WI38 (cell line): ENCODE results near the gene C1QTNF1.

Source experiments
- H3K4me3 ChIP-seq: 2 replicates; pipeline ENCODE4 v1.5.1; 2011; ENCODE audit warnings: low read depth, mild to moderate bottlenecking, control low read depth, low read length
- CTCF ChIP-seq: IDR thresholded peaks from 2 replicates; pipeline ENCODE4 v1.5.1; 2012; ENCODE audit warnings: low read depth, mild to moderate bottlenecking, control low read depth, low read length

The C1QTNF1 gene

GRCh38 chr17:78979780-78980623 lies 44.0 kb upstream of the C1QTNF1 start, which contains the start of gene LGALS3BP:
Gene LGALS3BP (minus strand): TSS chr17:78979923. CDS start chr17:78977191, 2,732 bp downstream.
- TF ChIP-seq CTCF = no peak
- peak within 1 kb of the TSS; percentile 51 for H3K4me3 ChIP-seq

GRCh38 chr17:78980624-78980972 lies 43.4 kb upstream of the C1QTNF1 start:
- H3K4me3 ChIP-seq = no peak overlapping the region
- TF ChIP-seq CTCF = no peak

GRCh38 chr17:78981010-78981888 lies 42.7 kb upstream of the C1QTNF1 start:
- TF ChIP-seq CTCF = no peak
- no peak overlapping the region for H3K4me3 ChIP-seq

GRCh38 chr17:78985395-78985794 lies 38.6 kb upstream of the C1QTNF1 start:
- TF ChIP-seq CTCF = no peak
- no peak overlapping the region for H3K4me3 ChIP-seq

DNA sequence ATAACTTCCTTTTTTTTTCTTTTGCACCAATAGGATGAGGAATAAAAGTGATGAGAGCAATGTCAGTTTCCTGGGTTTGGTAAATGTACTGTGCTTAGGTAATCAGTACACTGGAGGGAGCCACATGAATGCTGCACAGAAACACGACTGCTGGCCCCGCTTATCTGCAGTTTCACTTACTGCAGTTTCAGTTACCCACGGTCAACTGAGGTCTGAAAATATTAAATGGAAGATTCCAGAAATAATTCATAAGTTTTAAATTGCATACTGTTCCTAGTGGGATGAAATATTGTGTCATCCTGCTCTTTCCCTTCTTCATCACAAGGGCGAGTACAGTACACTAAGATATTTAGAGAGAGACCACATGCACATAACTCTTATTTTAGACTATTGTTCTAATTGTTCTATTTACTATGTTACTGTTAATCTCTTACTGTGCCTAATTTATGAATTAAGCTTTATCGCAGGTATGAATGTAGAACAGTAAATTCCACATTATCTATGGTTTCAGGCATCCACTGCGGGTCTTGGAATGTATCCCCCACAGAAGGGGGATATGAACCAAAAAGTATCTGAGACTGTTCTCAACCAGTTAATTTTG lies 37.8 kb upstream of the C1QTNF1 start:
- TF ChIP-seq CTCF = no peak
- H3K4me3 ChIP-seq = peak overlapping the region; percentile 41; the same call in 1 of the 2 replicates

- peak overlapping the region; percentile 41 for H3K4me3 ChIP-seq
- no peak for TF ChIP-seq CTCF
Measured at GRCh38 chr17:78986649-78987328, 37.2 kb upstream of the C1QTNF1 start.
